ENCODE measurements around the gene AQP5.

The AQP5 gene

DNA sequence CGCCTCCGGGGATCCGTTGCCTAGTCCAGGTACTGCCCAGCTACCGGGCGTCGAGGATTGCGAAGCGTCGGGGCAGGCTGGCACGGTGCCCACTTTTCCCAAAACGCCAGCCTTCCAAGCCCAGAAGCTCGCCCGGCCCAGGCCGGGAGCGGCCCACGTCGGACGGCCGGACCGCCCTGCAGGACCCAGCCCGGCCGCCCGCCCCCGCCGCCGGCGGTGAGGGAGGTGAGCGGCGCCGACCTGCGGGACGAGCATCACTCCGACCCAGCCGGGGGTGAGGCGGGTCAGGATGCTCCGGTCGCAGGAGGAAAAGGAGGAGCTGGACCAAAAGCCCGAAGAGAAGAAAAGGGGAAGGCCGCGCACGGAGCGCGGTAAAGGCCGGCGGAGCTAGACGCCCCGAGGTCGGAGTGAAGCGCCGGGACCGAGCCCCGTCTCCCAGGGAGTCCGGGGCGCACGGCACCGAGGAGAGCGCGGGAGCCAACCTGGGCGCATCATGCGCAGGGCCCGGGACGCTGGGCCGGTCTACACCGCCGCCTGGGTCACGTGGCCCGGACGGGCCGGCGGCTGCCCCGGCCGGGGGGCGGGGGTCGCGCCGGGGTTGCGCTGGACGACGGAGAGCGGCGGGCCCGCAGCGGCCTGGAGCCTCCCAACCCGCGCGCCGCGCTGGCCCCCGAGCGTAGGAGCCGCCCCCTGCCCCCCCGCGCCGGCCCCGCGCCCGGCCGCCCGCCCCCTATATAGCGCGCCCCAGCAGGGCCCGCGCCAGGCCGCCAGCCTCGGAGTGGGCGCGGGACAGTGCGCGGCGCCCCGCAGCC lies at the start of gene AQP5:
Gene AQP5 (plus strand): TSS at position 762 of the 812 bp plus-strand sequence. CDS start 146 bp downstream, outside the sequence.
- DNase-seq: no peak

DNA sequence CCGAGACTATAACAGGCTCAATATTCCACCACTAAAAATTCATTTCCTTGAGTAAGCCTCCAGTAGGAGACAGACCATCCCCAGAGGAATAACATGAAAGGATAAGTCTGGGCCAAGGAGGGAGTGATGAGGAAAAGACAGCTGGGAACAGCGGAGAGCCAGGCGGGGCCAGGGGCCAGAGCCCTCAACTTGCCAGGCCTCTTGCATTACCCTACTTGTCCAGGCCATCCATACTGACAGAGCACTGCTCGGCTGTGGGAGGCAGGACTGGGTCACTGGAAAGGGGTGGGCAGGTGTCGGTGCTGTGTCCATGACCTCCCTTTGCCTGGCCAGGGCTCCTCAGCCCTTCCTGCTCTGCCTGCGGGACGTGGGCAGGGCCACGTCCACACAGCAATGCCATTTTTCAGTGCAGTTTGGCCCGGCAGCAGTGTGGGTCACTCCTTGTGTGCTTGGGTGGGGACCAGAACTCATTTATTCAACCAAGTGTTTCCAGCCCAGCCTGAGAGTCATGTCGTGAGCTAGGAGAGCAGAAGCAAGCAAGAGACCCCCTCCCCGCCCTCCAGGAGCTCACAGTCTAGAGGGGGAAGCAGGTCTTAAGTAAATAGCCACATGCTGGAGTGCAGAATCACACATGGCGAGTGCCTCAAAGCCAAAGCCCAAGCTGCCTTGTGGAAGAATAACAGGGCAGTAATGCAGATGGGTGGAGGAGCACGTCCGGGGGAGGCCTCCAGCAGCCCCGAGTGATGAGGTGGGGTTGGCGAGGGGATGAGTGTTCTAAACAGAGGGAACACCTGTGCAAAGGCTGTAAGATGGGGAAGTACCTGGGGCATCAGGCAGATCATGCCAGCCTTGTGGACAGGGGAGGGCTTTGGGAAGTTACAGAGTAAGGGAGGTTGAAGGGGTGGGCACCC lies 49.1 kb upstream of the AQP5 start:
- DNase-seq: no peak

DNA sequence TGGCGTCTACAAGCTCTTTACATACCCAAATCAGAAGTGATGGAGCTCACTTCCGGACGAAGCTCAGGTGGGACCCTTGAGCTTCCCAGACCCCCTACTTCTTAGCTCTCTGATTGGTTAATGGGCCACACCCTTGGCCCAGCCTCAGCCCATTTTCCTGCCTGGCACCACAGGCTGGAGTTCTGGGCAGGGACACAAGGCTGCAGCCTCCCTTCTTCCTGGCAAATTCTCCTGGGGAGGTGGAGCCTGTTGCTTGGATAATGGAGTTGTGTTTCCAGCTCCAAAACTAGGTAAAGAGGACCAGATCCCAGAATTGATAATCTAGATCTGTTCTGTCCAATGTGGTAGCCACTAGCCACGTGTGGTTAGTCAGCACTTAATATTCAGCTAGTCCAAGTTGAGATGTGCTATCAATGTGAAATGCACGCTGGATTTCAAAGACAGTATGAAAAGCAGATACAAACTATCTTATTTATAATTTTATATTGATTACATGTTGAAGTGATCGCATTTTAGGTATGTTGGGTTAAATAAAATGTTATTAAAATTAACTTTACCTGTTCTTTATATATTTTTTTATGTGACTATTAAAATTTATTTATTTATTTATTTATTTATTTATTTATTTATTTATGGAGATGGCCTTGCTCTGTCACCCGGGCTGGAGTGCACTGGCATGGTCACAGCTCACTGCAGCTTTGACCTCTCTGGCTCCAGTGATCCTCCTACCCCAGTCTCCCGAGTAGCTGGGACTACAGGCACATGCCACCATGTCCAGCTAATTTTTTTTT lies 45.3 kb upstream of the AQP5 start:
- no peak for DNase-seq

DNA sequence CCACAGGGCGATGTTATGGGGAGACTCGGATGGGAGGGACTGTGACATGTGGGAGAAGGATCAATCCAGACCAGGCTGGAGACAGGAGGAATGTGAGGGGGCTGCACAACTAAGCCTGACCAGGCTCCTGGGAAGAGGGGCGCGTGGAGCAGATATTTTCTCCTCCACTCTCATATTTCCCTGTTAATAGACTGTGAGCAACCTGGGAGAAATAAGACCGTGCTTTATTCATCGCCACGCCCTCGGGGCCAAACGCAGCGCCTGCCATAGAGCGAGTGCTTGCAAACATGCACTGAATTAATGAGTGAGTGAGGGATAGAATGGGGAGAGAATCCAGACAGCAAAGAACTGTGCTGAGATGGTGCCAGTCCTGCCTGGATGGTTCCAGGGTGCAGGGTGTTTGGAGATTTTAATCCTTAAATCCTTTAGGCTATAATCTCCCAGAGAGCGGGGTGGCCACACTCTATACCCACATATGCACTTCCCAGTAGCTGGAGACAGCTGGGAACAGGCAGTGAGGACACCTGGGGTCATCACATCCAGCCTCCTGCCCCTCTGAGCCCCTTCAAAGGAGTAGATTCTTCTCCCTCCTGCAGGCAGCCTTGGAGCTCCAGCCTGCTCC lies 44.4 kb upstream of the AQP5 start:
- no peak for DNase-seq

DNA sequence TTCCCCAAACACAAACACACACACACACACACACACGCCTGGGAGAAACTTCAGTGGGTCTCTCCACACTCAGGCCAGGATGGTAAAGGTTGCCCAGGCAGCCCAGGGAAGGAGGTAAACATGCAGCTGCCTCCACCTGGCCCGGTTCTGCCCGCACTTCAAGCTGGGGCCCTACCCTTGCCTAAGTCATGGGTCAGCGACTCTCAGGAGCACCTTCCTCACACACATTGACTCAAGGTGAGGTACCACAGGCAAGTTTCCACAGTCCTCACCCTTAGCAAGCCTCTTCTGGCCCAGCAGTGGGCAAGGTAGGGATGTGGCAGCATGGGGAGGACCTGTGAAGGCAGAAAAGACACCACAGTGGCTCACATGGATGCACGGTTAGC lies 43.9 kb upstream of the AQP5 start:
- no peak for DNase-seq

DNA sequence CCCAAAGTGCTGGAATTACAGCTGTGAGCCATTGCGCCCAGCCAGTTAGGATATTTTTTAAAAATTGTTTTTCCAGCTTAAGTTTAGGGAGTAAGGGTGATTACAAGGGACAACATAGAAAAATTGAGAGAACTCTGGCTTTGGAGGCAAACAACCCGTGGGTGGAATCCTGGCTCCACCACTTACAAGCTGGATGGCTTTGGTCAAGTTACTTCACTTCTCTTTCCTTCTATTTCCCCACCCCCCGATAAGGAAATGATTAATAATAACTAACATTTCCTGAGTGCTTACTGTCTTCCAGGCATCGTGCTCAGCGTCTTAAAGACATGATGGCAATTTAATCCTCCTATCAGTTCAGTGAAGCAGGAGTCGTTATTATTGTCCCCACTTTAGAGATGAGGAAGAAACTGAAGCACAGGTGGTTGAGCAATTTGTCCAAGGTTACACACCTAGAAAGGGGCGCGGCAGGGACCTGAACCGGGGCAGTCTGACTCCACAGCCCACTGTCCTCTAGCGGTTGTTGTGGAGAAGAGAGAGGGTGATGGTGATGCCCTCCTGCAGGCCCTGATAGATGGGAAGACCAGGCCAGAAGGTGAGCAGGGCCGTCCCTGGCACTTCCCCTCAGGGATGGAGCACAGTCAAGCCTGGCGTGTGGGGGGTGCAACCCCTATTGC lies 41.3 kb upstream of the AQP5 start:
- DNase-seq: no peak

DNA sequence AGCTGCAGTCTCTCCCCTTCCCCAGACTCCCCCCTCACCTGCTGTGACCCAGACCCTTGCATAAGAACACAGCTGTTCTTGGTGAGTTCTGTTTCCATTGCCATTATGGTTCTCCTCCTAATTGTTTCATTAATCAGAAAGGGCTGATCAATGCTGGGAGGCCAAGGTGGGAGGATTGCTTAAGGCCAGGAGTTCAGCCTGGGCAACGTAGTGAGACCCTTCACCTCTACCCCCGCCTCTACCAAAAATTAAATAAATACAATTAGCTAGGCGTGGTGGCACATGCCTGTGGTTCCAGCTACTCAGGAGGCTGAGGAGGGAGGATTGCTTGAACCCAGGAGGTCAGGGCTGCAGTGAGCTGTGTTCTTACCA lies 40.8 kb upstream of the AQP5 start:
- DNase-seq: no peak

DNA sequence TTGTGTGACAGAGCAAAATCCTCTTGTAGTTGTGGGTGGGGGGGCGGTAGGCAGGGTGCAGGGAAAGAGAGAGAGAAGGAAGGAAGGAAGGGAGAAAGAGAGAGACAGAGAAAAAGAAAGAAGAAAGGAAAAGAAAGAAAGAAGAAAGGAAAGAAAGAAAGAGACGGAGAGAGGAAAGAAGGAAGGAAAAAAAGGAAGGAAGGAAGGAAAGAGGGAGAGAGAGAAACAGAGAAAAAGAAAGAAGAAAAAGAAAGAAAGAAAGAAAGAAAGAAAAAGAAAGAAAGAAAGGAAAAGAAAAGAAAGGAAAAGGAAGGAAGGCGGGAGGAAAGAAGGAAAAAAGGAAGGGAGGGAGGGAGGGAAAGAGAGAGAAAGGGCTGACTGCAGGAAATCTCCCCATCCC lies 40.4 kb upstream of the AQP5 start:
- DNase-seq: no peak

DNA sequence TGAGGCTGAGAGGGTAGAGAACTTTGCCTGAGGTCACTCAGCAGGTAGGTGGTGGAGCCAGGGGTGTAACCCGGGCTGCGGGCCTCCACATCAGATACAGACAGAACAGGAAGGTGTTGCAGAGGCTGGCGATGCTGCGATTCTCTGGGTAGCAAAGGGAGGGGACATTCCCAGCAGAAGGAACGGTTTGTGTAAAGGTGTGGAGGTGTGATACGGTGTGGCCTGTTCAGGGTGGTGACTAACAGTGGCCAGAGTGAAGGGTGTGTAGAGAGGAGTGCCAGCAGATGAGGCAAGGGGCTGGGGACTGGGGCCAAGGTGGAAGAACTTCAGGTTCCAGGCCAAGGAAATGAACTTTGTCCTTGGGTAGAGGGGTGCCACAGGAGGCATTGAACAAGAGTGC lies 39.7 kb upstream of the AQP5 start:
- no peak for DNase-seq

DNA sequence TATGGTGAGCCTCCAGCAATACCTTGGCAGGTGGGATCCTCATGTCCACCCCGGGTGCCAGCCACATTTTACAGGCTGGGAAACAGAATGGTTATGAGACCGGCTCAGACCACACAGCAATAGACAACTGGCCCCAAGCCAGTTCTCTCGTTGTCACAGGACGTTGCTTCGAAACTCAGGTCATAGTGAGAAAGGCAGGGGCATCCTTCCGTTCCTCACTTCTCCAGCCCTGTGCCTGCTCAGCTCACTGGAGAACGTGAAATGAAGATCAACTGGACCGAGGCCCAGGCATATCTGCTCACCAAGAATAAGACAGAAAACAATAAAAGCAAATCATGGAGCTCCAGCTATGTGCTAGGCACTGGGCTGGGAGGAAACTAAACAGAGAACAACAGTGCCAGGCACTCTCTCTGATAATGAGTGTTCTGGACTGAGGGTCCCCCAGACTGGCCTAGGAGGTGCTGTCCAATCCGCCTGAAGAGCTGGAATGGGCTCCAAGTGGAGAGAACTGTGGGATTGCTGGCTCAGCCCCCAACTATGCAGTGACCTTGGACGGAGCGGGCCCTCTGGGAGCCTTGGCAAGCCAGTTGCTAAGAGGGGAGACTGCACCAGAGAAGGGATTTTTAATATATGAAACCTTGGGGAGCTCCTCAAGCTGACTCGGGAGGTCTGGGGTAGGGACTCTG lies 39.2 kb upstream of the AQP5 start:
- DNase-seq: no peak

DNA sequence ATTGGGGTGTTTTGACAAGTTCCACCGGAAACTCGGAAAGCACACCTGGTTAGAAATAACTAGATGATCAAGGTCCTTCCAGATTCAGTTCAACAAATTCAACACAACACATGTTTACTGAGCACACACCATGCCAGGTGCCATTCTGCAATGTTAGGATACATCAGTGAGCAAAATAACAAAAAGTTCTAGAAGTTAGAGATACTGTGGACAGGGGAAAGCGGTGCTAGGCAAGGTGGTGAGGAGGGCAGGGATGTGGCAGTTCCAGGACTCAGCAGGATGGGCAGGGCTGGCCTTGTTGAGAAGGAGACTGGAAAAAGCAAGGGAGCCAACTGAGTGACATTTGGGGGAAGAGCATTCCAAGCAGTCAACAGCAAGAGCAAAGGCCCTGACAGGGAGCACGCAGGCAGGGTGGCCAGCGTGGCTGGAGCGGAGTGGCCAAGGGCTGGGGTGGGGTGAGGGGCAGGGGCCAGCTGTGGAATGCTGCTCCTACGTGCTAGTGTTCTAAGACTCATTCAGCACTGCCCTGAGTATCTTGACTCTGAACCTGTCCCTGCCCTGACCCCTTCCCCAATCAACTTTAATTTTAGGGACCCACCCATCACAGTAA lies 38.5 kb upstream of the AQP5 start:
- DNase-seq: no peak

DNA sequence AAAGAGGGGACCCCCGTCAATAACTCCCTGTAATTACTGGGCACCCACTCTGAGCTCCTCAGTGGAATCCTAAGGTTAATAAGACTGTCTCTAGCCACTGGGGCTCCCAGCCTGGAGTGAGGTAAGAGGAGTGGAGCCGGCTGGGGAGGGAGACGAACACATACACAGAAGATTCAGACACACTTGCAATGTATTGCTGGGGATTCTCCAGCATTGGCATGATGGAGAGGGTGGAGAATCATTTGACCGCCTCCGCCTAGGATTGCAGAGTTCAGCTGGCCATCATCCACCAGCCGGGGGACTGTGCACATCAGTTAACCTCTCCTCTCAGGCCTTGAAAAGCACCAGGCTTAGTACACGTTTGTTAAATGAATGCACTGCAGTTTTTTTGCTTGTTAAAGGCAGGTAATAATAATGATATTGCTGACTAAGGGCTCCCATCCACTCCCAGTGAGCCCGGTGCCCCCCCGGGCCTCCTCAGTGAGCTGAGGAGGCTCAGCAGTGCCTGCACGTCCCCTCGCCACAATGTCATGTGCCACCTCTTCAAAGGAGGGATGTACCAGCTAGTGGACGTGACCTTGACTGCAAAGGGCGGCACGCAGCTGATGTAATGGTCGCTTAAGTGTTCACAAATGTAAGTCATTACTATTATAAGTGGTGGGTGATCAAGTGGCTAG lies 37.7 kb upstream of the AQP5 start:
- DNase-seq: no peak

DNA sequence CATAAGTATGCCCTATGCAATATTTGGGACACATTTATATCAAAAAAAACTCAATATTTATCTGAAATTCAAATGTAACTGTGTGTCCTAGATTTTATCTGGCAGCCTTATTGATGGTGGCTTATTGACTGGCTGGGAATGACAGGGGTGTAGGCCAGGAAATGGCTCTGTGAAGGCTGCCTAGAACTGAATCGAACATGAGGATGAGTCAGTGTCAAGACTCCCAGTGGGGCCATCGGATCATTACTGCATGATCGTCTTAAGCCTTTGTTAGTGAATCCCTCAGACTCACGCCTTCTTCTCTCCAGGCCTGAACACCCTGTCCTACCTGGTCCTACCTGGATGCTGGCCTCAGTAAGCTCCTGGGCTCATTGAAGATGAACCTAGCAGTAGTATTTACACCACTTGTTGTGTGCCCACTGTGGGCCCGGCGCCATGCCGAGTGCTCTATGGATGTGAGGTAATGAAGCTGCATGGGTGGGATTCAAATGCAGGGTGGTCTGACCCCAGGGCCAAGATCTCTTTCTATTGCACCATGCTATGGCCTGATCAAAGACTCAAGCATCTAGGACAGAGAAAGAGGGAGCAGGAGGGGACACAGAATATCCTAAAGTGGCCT lies 36.9 kb upstream of the AQP5 start:
- DNase-seq: no peak

DNA sequence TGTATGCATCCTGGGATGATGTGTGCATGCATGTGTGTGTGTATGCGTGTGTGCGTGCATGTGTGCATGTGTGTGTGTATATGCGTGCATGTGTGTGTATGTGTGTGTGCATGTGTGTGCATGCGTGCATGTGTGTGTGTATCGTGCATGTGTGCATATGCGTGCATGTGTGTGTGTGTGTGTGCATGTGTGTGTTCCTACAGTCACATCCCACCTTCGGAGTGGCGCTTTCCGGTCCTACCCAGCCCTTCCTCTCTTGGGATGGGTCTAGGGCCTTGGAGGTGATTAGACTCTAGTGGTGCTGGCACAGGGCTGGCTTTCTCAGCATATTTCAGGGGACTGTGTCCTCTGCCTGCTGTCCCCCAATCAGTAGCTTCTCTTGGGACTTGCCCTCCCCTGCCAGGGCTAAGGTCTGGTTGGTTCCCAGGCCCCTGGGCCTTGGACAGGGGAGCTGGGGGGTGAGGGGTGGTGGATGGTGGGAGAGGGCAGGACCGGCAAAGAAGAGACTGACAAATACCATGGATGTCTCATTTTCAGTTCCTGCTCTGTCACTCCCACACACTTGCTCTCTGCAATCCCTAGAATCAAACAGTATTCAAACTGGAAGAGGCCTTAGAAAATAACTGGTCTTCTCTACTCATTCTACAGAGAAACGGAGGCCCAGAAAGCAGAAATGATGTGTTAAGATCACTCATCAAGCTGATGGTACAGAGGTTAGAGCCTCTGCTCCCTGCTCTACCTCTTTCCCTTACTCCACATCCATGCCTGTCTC lies 36.1 kb upstream of the AQP5 start:
- no peak for DNase-seq

DNA sequence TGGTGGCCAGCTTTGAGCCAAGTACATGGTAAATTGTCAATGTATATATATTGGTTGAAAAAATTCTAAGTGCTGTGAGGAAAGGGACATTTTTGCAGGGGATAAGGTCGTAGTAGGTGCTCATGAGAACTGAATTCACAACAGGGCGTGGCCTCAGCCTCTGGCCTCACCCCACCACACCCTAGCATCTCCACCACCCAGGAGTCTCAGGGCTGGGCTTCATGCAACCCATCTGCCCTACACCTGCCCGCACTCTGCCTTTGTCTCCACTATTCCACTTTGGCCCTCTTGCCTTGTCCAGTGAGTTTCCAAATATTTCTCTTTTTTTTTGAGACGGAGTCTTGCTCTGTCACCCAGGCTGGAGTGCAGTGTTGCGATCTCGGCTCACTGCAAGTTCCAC lies 33.2 kb upstream of the AQP5 start:
- DNase-seq: no peak

DNA sequence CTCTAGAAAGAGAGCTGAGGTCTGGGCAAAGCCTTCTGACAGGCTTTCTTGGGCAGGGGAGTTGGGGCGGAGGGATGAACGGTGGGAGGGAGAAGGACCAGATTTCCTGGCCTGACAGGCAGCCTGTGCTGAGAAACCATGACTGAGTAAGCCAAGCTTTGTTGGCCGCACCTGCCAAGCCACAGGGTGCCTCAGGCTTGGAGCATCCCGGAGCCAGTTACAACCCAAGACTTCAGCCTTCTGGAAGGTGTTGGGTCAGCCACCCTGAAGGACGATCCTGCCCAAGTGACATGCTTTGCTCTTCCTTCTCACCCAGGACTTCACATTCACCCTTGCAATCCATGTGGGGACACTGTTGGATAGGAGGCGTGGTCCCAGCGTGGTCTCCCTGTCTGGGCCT lies 32.1 kb upstream of the AQP5 start:
- no peak for DNase-seq

DNA sequence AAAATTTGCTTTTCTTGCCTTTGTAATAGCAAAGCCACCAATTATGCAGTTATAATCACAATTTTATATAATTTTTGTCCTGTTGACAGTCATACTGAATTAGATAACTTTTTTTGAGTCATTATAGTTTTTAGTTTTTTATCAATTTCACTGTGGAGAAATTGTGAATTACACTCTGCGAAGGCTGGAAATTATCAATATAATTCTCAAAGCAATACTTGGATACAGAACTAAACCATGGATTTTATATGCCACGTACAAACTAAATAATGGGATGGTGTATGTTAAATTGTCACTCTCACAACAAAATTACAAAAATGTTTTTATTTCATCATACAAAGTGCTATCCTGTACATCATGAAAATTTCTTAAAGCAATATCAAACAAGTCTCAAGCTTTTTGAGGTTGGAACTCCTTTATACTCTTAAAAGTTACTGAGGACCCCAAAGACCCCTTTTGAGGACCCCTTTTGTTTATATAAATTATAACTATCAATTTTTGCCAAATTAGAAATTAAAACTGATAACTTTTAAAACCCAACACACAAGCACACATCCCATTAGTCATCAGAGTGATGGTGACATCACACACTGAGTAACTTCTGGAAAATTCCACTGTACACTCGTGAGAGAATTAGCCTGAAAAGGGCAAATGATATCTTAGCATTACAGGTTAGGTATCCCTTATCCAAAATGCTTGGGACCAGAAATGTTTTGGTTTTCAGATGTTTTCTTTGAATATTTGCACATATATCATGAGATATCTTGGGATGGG lies 31.0 kb upstream of the AQP5 start:
- DNase-seq: no peak

DNA sequence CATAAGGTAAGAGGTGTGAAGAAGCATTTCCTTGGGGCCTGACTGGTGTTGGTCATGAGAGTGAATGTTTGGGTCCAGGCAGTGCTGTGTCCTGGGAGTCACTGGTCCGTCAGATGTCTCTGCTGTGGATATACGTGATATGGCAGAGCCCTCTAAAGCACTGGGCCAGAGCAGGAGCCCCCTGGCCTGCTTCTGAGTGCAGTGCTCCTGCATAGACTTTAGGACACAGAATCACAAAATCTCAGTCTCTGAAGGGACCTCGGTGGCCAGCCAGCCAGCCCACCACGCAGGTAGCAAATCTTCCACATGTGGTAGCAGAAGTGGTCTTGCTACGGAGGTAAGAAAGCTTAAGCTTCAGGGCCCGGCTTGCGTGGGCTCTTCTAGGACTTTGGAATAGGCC lies 29.6 kb upstream of the AQP5 start:
- DNase-seq: no peak
